Activated CD4-positive, CD25-positive, alpha-beta regulatory T cell treated with anti-CD3 and anti-CD28 coated beads, Interleukin-2, amount 50 U/mL, for 16 hours (primary cell): ENCODE data around the gene CDK11B.
A peak's percentile ranks its signal among the peaks of the same experiment; 100 is the strongest.
"Not testable (repeated sequence)": the region's sequence is repeated elsewhere in the genome, so short reads cannot be mapped to it uniquely, and the experiment has no call there.

Source experiments
- DNase-seq: peaks from one replicate; pipeline ENCODE4 v3.0.0-alpha.2; 2020; ENCODE audit warnings: low read depth, low spot score

The CDK11B gene

DNA sequence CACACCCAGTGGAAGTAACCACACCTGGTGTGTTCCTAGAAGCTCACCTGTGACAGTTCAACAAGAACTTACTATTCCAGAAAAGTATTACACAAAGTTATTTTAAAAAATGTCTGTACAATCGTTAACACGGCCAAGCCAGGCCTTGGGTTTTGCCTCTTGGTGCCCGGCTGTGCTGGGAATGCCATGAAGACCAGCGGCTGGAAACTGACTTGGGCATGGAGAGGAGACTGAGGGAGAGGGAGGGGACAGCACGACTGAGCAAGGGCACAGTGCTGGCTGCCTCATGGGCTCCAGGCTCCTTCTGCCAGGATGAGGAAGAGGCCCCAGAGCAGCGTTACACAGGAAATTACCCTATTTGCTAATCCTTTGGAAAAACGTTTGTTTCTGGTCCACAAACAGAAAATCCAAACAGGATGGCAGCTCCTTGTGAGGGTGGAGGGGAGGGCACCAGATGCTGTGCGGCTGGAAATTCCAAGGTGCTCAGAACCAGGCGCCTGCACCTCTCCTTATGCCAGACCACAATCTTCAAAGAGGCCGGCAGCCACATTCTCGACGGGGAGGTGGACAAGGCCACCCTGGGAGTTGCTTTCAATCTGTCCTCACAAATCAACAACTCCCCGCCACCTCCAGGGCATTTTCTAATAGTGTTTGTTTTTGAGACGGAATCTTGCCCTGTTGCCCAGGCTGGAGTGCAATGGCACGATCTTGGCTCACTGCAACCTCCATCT is 4.2 kb upstream of the CDK11B start:
- not testable (repeated sequence) for DNase-seq

DNA sequence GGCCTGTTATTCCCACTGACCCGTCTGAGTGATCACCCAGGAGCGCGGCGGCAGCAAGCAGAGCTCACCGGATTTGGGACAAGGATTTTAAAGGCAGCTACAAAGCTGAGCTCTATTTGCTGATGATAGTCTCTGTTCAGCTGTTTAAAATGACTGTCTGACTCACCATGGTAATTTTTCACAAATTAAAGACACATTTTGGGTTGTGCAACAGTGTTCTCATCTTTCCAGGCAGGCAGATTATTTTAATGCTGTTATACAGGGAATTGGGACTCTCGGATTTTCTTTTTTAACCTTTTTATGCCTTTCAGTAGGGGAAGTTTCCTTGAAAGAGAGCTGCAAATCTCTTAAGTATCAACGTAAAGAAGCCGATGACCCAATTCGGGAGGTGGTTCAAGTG is 3.6 kb upstream of the CDK11B start:
- DNase-seq, result not testable (repeated sequence)

DNA sequence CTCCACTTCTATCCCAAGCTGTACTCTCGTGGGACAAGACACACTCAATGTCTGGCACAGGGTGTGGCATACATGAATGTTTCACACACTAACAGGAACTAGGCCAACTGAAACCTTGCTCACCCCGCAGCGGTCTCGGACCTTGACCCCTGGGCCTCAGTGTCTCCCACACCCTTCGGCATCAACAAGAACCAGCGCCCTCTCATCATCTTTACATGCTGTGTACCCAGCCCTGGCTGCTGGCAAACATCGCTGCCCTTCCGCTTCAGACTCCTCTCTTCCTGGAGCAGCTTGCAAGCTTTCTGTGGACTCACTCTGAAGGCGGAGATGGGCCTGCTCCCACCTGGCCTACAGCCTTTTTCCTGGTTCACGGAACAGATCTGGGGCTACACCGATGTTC is 10.5 kb downstream of the CDK11B start:
- DNase-seq, result not testable (repeated sequence)

DNA sequence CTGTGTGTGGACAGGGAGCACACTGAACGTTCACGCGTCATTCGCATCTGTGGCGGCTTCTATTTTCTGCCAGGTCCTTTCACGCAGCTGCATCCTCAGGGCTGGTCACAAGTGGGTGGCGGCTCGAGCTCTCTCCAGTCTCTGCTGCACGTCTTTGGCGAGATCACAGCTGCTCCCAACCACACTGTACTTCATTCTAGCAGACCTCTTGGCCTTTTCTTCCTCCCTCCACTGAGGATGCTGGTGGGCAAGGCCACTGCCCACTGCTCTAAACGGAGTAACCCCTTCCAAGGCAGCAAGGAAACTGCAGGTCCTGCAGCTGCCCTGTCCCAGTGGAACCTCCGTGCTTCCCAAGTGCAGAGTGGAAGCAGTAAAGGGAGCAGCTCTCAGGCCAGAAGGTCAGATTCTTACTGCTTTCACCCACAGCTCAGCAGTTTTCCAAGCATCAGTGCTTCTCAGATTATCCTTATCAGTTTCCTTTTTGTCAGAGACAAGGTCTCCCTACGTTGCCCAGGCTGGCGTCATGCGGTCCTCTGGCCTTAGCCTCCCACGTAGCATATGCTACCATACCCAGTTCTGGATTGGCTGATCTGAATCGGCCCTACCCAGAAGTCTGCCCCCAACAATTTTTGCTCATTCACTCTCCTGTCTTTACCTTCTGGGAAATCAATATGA is 11.1 kb downstream of the CDK11B start:
- not testable (repeated sequence) for DNase-seq

DNA sequence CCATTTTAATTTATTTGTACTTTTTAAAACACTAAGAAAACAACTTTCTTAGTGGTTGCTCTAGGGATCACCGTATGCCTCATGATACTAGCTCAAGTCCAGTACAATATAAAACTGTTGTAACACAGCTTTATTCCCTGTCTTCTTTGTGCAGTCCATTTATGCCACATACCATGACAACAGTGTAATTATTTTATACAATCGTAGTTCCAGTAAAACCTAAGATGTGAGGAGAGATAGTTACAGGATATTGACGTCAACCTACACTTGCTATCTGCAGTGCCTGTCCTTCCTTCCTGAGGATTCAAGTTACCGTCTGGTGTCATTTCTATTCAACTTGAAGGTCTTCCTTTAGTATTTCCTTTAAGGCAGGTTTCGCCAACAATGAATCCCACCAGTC is 12.5 kb downstream of the CDK11B start:
- DNase-seq, result not testable (repeated sequence)

DNA sequence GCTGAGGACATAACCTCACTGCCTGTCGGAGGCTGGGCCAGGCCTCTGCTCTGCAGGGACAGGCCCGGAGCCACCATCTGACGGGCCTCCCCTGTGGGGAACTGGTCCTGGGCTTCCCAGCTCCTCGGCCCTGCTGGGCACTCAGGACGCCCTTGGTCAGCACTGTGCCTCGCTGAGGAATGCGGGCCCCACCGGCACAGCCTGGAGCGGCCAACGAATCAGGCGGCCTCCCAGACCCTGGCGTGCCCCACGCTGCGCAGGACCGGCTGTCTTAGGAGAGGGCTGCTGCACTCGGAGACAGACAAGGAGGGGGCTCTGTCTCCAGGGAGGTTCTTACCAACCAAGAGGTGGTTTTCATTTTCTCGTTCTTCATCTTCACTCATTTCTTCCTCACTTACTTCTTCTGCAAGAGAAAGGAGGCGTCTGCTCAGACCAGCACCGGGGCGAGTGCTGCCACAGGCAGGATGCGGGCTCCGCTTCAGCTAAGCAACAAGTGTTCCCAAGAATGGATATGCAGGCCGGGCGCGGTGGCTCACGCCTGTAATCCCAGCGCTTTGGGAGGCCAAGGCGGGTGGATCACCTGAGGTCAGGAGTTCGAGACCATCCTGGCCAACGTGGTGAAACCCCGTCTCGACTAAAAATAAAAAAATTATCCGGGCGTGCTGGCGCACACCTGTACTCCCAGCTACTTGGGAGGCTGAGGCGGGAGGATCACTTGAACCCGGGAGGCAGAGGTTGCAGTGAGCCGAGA is 17.9 kb downstream of the CDK11B start:
- not testable (repeated sequence) for DNase-seq

DNA sequence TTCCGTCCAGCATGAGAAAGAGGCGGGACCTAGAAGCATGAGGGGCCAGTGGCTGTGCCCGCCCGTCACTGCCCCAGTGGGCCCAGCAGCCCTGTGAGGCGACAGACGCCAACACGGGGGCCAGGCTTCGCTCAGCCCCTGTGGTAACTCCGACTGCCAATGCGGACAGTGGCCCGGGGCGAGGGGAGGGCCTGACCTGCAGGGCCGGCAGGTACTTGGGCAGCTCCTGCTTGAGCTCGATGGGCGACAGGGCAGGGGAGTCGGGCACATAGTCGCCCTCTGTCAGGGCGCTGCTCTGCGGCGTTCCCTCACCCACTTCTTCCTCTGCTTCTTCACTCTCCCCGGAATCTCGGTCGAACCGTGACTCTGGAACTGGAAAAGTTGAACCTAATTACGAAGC is 18.7 kb downstream of the CDK11B start:
- not testable (repeated sequence) for DNase-seq

DNA sequence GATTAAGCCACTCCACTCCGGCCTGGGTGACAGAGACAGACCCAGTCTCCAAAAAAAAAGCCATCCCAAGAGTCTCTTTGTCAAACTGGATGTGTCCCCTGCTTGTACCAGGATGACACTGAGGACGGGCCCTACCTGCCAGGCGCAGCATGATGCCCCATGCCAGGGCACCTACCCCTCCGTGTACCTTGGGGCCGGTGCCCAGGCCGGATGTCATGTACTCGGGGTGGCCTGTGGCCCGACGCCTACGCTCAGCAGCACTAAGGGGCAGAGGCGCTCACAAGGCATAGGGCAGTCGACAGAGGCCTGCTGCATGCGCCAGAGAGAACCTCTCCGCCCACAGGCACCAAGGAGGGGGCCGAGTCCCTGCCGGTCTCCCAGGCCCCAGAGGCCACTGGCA is 19.4 kb downstream of the CDK11B start:
- not testable (repeated sequence) for DNase-seq

DNA sequence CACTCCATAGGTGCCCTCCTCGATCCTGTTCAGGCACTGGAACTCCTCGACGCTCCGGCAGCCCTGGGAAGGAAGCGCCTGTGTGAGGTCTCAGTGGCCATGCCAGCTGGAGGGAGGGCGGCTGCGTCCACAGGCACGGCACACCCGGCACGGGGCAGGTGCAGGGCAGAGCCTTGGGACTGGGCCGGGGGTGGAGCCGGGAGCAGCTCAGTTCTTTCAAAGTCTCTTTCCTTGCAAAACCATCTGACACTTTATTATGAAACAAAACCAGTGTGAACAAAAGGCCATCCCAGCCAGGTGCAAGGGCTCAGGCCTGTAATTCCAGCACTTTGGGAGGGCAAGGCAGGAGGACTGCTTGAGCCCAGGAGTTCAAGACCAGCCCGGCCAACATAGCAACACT is 20.3 kb downstream of the CDK11B start:
- DNase-seq, result not testable (repeated sequence)

DNA sequence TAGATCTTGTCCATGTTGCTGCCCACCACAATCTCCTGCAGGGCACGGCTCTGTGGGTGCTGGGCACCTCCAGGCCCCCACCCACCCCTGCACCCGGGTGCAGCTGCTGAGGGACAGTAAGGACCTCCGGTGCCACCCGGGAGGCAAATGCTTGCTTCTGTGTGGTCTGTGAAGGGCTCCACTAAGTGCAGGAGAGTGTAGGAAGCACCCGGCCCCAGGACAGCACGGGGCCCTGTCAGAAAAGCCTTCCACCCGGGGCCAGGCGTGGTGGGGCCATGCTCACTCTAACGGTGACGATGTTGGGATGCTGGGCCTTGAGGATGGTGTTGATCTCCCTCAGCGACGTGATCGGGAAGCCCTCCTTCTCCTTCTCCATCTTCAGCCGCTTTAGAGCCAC is 21.3 kb downstream of the CDK11B start:
- DNase-seq, result not testable (repeated sequence)

DNA sequence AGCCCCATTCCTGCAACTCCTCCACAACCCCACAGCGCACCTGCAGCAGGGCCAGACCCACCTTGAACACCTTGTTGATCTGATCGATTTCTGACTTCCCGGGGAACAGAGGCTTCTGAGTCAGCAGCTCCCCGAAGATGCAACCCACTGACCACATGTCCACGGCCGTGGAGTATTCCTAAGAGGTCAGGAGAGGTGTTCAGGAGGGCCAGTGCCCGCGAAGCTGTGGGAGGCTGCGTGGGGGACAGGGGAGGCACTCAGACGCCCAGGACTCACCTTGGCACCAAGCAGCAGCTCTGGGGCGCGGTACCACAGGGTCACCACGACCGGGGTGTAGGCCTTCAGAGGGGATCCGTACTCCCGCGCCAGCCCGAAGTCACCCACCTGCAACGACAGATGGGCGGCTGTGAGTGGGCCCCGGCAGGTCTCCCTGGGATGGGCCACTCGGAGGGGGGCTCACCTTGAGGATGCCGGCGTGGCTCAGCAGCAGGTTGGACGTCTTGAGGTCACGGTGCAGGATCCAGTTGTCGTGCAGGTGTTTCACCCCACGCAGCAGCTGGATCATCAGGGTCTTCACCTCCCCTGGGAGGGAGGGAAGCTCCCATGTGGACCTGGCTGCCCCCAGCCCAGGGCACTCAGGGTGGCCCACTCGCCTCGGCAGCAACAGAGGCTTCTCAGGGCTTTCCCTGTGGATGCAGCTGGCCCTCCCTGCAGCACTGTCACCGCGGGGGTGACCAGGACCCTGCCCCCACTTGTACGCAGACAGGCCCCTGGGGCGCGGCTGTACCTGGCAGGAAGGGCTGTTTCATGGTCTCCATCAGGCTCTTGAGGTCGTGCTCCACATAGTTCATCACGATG is 22.0 kb downstream of the CDK11B start:
- DNase-seq, result not testable (repeated sequence)

DNA sequence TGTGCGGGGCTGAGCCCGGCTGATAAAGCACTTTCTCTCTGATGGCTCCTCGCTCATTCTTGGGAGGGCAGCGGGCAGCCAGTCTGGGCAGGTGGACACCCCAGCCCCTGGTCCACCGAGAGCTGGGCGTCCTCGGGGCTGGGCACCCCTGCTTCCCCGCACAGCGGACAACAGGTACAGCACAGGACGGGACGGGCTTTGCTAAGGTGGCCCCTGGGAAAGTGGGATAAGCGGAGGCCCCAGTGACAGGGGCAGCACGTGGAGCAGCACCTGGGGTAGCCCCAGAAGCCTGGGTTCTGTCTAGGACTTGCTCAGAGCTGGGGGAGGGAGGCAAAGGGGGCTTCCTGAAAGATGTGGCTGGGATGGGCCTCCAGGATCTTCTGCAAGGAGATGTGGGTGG is 24.2 kb downstream of the CDK11B start:
- DNase-seq, result not testable (repeated sequence)

DNA sequence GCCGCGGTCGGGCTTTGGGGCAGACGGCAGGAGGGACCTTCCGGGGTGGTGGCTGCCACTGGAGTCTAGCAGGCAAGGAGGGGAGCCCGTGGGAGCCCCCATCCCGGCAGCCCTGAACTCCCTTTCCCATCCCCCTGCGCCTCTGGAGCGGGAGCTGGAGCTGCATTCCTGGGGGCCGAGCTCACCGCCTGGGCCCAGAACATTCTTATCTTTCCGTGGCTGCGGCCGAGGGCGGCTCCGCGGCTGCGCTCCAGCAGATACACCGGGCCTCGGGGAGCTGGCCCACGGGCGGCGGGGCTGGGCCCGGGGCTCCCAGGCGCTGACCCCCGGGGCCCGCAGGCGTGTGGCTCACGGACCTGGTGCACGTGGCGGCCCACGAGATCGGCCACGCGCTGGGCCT is 25.4 kb downstream of the CDK11B start:
- not testable (repeated sequence) for DNase-seq

DNA sequence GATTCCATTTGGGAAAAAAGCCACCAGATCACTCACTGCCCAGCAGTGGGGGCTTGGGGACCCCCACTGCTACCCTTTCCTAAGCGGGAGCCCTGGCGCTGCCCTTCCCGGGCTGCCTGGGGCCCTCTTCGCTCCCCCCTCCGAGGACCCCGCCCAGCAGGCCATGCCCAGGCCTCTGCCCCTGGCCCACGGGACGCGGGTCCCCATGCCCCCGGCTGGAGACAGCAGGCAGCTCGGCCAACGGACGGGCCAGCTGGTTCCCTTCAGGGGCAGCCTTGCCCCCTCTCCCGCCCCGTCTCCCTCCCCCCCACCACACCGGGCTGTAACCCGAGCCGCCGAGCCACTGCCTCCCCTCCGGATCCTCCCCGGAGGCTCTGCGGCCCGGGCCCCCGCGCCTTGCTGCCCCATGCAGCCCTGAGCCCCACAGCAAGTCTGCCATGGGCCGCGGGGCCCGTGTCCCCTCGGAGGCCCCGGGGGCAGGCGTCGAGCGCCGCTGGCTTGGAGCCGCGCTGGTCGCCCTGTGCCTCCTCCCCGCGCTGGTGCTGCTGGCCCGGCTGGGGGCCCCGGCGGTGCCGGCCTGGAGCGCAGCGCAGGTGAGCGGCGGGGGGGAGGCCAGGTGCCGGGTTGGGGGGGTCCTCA is 26.9 kb downstream of the CDK11B start, which contains the start of gene MMP23B:
TSS of gene MMP23B (plus strand) at position 392 of the 639 bp plus-strand sequence. CDS start at position 438, 46 bp downstream.
- DNase-seq, result no peak

DNA sequence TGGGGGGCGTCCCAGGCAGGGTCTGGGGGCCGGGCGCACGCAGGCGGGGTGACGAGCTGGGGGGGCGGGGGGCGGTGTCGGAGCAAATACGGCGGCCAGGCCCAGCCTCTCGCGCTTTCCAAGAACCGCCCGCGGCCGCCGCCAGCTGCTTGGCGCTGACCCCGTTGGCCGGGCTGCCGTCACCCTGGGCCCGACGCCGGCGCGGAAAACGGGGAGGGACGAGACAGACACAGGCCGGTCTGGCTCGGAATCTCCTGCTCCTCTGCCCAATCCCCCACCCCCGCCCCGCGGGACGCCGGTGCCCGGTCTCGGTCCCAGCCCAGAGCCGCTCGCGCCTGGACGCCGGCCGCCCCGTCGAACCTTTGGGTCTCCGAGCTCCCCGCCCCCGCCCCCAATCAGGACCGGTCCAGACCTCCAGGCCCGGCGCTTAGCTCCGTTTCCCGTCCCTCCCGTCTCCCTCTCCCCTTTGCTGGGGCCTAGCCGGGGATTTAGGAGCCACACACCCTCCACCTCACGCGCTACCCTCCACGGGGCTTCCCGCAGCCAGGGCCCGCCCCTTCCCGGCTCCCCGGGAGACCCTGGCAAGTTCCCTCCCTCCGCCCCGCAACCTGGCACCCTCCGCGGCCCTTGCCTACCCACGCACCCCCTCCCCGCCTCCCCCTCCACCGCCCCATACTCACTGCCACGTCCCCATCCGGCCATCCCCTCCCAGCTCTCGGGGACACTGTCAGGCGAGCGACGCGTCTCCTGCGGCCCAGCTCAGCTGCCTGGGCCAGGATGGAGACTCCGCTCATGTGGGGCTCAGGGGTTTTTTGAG is 27.6 kb downstream of the CDK11B start:
- no peak for DNase-seq

DNA sequence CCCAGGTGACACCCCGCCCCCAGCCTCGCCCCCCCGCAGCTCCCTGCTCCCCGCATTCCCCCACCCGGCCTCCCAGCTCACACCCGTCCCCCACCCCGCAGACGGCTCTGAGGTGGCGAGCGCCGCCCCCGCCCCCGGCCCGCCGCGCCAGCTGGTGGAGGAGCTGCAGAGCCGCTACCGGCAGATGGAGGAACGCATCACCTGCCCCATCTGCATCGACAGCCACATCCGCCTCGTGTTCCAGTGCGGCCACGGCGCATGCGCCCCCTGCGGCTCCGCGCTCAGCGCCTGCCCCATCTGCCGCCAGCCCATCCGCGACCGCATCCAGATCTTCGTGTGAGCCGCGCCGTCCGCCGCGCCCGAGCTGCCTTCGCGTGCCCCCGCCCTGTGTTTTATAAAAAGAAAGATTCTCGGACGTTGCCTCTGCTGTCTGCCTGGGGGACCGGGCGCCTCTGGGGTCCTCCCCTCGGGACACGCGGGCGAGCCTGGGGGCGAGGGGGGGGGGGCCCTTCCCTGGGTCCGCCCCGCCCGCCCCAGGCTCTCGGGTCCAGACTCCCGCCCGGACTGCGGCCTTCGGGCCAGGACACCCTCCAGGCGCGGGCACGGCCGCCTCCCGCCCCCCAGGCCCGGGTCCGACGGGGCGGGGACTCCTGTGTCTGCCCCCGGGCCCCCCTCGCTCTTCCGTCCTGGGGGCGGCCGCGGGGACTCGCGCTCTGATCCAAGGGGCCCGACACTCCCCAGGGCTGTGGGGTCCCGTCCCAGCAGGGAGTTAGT is 28.4 kb downstream of the CDK11B start:
- peak; percentile 82 for DNase-seq

DNA sequence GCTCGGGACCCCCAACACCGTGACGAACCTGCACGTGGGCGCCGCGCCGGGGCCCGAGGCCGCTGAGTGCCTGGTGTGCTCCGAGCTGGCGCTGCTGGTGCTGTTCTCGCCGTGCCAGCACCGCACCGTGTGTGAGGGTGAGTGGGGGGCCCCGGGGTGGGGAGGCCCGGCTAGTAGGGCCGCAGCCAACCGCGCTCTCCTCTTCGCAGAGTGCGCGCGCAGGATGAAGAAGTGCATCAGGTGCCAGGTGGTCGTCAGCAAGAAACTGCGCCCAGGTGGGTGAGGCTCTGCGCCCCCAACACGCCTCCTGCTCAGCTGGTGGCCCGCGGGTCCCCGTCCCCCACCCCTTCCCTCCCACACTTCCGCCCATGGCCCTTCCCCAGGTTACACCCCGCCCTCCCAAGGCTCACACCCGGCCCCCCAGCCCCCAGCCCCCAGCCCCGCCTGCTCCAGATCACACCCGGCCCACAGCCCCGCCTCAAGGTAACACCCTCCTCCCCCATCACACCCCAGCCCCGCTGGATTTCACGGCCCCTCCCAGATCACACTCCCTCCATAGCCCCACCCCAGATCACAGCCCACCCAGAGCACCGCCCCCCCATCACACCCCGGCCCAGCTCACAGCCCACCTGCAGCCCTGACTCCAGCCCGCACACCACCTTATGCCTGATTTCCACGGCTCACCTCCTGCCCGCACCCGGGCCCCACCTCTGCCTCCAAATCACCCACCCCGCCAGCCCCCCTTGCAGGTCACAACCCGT is 29.2 kb downstream of the CDK11B start:
- peak; percentile 44 for DNase-seq

DNA sequence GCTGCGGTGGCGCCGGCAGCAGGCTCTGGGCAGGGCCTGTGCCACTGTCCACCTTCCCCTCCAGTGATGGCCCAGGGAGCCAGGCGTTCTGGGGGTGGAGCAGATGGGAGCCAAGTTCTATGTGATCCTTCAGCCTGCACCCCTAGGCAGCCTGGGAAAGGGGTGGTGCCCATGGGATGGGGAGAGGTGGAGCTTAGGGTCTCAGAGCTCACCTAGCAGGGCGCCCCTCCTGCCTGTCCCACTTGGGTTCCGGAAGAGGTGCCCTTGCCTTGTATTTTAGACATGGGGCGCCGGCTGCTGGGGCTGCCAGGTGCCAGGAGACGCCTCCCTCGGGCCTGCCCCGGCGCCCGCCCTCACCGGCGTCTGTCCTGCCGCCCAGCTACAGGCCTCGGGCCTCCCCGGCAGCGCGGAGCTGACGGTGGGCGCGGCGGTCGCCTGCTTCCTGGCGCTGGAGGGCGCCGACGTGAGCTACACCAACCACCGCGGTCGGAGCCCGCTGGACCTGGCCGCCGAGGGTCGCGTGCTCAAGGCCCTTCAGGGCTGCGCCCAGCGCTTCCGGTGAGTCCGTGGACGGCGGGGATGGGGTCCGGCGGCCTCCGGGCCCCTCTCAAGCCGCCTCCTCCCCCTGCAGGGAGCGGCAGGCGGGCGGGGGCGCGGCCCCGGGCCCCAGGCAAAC is 29.9 kb downstream of the CDK11B start:
- no peak for DNase-seq
